ENCODE measurements around the gene PDE11A. TPM values are rescaled to one million over a fixed set of nuclear protein-coding genes. Genes with fewer than 3 reads are reported as not detected.
"Not testable (repeated sequence)": the region's sequence is repeated elsewhere in the genome, so short reads cannot be mapped to it uniquely, and the experiment has no call there.

PDE11A gene
- total RNA-seq, 1 donor from 2014 or later = under 0.01 TPM

DNA sequence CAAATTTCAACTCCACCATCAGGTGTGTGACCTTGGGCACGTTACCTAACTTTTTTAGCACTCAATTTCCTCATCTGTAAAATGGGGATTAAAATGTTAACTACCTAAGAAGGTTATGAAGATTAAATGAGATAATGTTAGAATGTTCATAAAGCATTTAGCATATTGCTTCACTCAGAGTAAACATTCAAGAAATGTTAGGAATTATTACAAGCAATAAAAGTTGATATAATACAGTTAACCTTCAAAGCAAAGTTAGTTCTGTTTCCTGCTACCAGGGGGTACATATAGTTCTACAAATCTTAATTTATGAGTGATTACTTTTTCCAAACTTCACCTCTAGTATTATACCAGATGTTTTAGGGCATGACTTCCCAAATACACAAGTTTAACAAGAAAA is 254.2 kb downstream of the PDE11A start:
- no peak for DNase-seq (ENCODE audit: low read depth in 2 of 2)

DNA sequence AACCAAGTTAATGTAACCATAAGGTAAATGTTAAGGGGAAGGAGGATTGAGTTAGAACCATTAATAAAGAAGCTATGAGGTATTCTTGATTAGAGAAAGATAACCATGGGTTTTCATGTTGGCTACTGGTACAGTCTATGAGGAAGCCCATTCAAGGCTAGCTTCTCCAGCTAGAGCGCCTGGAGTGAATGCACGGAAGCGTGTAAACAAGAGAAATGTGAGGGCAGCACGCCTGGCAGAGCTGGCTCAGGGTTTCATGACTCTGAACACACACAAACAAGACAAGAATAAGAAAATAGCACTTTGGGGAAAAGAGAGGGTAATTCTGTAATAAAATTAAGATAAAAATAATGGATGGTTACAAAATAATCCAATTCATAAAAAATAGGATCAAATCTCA is 255.3 kb downstream of the PDE11A start:
- DNase-seq (ENCODE audit: low read depth in 2 of 2) = no peak

DNA sequence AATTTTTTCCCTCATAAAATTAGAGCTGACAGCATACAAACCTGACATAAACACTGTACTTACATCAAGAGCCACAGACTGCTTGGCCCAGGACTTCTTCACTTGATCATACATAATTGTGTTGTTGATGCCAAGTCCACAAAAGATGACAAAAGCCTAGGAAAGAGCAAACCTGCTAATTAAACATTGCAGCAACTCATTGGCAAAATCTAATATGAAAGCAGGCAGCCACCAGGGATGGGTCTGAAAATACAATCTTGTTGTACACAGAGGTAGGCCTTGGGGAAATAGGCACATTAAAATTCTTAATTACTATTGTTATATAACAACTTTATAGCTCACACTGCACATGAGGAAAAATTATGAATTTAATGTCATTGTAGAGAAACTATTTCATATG is 255.8 kb downstream of the PDE11A start:
- no peak for DNase-seq (ENCODE audit: low read depth in 2 of 2)

DNA sequence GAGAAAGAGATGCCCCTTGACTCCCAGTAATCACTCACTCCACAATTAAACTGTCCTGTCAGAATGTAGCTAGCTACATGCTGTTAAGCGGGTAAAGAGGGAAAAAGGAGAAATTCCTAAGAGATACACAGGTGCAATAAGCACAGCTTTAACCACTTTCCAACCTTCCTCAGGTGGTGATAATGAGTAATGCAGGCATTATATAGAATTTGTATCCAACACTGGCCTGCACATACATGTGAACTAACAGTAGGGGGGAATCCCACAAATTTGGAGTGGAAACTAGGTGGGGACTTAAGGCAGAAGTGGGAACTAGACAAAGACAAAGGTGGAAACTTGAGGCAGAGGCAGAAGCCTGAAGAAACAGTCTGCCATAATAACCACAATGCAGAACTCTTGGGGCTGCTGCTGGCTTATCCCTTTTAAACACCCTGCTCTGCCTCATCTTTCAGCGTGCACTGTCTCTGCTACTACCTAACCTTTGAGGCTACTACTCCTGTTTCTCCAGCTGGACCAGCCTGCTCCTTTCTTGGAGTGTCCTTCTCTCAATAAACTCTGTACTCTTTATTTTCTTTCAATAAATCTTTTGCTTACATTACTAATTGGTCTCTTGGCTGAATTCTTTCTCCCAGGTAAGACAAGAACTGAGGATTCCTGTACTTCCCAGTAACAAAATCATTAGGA is 259.7 kb downstream of the PDE11A start:
- no peak for DNase-seq (ENCODE audit: low read depth in 2 of 2)

DNA sequence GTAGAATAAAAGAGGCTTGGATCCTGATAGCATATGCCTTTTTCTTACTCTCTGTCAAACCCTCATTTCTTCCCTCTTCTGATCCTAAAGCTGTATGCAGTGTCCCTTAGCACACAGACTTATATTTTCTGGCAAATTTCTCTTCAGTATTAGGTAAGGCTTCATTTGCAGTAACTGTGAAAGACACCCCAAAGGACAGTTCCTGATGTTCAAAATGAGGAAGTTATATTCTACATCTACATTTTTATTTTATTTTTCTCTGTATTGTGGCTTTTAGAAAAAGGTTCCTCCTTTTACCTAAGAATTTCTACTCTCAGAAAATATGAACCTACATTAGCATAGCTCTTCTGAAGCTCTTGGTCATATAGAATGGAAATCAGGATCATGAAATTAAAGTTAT is 261.7 kb downstream of the PDE11A start:
- no peak for DNase-seq (ENCODE audit: low read depth in 2 of 2)

DNA sequence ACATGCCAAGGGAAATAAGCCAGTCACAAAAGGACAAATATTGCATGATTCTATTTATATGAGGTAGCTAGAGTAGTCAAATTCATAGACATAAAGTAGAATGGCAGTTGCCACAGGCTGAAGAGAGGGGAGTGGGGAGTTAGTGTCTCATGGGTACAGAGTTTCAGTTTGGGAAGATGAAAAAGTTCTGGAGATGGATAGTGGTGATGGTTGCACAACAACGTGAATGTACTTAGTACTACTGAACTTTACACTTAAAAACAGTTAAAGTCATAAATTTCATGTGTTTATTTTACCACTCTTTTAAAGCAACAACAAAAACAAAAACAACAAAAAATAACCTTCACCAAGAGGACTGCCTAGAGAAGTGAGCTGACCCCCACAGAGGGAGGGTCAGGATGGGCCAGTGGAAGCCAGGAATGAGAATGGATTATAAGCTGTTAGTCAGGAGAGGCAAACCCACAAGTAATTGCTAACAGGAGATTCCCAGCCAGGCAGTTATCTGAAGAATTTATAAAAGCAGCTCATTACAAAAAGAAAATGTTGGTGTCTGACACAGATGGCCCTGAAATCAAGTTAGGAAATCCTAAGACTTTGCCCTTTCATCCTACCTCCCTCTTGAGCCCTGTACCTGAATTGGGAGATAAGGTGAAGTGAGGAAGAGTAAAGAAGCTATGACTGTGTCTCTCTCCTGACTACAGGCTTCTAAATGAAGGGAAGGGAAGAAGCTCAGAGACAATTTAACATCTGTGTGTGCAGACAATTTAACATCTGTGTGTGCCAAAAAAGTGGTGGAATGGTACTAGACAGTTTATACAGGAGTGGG is 263.4 kb downstream of the PDE11A start:
- no peak for DNase-seq (ENCODE audit: low read depth in 2 of 2)

DNA sequence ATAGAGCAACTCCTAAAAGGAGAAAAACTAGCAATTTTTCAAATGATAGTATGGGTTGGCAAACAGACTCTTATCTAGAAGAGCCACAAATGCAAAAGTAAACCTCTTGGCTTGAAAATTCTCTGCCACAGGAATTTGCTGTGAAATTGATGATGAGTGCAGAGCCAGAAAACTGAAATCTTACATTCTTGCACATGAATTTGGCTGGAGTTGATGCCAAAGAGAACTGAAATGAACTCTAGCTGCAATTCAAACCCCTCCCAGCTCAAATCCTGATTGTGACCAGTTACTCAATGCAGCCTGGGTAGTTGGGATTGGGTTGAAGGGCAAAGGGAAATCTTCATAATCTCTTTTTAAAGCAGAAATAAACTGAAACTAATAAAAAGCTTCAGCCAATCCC is 266.6 kb downstream of the PDE11A start:
- no peak for DNase-seq (ENCODE audit: low read depth in 2 of 2)

DNA sequence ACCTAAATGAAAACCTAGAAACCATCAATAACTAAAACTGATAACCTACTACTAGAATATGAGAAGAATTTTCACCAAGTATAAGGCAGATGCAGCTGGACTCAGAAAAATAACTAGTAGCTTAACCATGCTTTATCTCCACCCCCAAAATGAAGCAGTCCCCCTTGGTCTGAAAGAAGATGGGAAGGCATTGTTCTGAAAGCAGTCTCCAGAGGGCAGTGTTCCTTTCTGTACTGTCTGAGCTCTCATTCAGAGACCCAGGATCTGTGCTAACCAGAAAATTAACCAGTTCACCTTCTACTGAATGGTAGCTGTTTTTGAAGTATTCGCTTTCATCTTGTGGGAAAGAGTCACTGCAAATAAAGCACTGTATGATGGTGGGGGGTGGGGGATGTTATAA is 273.0 kb downstream of the PDE11A start:
- DNase-seq (ENCODE audit: low read depth in 2 of 2) = no peak

DNA sequence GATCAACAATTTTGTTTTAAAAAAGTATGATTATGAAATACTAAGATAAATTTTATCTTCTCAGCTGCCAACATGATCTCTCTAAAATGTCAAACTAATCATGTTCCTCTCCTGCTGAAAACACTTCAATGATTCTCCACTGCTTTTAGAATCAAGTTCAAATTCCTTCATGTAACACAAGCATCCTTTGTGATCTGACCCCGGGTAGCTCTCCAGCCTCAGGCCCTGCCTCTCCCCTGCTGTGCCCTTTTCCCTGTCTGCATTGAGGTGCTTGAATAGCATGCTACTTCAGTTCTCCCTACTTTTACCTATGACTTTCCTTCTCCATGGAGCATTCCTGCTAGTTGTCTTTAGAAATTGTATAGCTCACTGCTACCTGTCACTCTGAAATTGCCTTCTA is 274.8 kb downstream of the PDE11A start:
- DNase-seq (ENCODE audit: low read depth in 2 of 2) = no peak

DNA sequence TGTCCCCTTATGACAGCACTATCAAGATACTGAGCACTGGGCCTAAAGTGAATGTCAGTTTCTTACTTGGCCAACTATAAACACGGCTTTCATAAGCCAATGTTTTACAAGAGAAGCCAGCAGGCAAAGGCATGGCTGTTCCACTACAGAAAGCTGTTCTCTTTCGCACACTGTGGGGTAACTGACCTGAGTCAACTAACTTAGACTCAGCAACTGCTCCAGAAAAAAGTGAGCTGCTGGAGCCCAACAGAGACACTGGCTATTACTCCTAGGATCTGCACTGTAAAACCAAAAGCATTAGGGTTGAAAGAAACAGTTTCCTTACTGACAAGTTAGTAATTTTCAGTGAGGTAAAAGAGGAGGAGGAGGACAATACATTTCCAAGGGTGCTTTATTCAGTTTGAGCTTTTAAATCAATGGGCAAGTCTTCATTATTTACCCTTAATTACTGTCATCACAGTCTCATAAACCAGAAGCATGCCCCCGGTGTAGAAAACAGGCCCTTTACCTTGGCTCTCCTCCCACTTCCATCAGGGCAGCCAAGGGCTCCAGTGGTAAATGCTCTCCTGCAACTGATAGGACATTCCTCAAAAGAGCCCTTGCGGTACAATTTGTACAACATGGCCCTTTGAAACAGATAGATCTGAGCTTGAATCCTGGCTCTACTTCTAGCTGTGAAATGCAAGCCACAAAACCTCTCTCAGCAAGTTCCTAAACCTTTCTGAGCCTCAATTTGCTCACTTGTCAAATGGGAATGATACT is 275.7 kb downstream of the PDE11A start:
- no peak for DNase-seq (ENCODE audit: low read depth in 2 of 2)

DNA sequence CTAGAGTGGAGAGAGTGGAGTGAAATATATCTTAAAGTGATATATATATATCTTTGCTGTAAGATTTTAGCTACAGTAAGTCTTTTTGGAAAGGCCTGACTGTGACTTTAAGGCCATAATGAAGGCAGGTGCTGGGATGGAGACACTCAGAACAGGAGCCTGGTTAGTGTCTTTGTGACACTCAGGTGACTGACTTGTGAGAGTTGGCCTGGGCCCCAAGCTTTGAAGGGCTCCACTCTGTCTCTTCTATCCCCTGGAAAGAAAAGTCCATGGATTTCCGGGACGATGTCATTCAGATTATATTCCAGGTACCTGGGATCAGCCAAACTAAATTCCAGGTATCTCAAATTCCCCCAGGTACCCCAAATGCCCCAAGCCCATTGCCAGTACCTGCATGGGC is 276.6 kb downstream of the PDE11A start:
- DNase-seq (ENCODE audit: low read depth in 2 of 2) = no peak

DNA sequence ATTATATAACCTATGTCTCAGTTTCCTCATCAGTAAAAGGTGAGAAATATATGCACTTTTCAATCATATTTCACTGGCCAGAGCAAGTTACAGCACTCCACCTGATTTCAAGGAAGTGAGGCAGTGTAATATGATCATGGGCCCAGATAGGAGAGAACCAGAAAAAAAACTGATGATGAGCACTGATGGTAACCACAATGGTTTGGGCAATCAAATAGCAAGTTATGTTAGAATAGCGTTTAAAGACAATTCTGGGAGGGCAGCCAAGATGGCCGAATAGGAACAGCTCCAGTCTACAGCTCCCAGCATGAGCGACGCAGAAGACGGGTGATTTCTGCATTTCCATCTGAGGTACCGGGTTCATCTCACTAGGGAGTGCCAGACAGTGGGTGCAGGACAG is 287.4 kb downstream of the PDE11A start:
- DNase-seq (ENCODE audit: low read depth in 2 of 2) = not testable (repeated sequence)

DNA sequence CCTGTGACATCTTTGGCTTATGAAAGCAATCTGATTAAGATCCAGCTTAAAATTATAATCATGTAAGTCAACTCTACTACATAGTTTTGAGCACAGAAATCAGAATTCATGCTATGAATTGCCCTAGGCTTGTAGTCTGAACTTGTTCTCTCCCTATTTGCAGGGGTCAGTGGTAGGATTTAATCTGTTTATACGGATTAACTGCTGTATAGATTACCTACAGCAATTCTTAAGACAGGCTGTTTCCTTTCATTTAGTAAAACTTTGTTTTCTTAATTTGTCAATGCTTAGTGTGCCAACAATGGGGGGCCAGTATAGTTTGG is 287.9 kb downstream of the PDE11A start:
- DNase-seq (ENCODE audit: low read depth in 2 of 2) = no peak

DNA sequence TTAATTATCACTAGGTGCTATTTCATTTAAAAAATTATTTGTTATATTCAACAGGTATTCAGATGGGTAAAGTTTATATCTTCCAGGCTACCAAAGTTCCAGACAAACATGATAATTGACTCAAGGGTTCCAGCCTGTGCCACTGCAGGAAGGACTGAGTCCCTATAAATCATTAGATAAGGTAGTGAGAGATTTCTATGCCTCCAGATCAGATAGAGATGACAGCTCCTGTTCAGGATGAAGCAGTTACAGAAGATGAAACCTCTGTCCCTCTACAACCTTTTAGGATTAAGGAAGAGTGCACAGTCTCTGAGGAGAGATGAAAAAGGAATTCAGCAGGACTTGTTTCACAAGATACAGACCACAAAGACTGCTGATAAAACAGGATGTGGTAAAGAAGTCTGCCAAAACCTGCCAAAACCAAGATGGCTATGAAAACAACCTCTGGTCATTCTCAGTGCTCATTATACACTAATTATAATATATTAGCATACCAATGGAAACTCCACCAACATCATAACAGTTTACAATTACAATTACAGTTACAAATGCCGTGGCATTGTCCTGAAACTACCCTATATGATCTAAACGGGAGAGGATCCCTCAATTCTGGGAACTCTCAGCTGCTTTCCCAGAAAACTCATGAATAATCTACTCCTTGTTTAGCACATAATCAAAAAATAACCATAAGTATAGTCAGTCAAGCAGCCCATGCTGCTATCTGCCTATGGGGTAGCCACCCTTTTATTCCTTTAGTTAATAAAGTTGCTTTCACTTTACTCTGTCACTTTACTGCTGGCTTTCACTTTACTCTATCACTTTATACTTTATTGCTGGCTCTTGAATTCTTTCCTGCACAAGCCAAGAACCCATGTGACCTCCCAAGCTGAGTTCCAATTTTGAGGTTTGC is 288.5 kb downstream of the PDE11A start:
- DNase-seq (ENCODE audit: low read depth in 2 of 2) = no peak

DNA sequence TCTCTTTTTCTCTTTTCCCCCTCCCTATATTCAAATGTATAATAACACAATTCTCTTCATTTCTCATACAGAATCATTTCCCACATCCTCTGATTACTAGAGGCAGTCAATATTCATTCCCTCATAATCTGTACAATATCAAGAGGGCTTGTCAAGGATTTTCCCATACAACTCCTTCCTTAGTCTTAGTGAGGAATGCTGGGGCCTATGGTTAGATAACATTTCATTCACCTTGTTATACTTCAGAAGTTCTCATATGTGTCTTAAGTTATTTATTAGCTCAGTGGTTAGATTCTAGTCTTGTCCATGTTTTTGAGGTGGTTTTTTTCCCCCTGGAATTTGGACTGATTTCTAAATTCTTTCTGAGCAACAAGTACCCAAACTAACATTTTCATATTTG is 289.5 kb downstream of the PDE11A start:
- DNase-seq (ENCODE audit: low read depth in 2 of 2) = no peak

DNA sequence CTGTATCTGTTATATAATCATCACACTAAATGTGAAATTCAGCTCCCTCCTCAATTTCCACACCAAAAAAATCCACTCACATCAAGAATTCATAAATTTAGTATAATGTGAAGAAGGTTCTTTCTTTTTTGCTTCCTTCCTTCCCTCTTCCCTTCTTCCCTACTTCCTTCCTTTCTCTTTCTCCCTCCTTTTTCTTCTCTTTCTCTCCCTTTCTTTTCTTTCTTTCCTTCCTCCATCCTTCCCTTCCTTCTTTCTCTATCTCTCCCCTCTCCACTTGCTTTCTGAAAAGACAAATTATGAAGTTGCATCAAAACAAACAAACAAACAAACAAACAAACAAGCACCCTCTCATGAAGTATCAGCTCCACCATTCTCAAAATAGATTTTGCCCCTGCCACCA is 290.0 kb downstream of the PDE11A start:
- no peak for DNase-seq (ENCODE audit: low read depth in 2 of 2)

DNA sequence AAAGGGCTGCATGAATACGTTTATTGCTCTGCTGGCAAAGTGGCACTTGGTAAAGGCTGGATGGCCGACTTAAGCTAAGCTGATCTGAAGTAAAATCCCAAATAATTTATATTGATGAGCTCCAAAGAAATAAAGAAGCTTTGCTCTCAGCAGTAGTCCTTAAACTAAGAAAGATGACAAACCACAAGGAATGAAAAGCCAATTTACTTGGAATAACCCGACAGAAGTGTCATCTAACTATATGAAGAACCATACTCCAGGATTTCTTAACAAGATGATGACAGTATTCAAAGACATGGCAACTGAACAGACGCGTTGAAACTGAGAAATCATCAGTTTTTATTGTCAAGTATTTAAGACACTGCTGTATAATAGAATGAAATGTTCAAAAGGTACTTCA is 294.1 kb downstream of the PDE11A start:
- DNase-seq (ENCODE audit: low read depth in 2 of 2) = no peak

DNA sequence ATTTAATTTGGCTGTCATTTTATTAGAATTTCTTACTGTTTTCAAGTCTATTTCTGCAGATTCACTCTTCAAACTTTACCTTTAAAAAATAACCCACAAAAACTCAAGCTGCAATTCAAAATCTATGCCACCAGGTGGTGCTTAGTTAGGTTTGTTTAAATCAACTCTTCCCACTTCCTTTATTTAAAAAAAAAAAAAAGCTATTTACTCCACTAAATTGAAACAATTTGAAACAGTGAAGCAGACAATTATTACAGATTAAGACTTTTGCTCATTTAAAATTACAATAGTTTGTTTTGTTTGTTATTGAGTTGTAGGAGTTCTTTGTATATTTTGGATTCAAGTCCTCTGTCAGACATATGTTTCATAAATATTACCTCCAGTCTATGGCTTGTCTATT is 300.0 kb downstream of the PDE11A start:
- peak; percentile 18 to 38 for DNase-seq (ENCODE audit: low read depth in 2 of 2)

DNA sequence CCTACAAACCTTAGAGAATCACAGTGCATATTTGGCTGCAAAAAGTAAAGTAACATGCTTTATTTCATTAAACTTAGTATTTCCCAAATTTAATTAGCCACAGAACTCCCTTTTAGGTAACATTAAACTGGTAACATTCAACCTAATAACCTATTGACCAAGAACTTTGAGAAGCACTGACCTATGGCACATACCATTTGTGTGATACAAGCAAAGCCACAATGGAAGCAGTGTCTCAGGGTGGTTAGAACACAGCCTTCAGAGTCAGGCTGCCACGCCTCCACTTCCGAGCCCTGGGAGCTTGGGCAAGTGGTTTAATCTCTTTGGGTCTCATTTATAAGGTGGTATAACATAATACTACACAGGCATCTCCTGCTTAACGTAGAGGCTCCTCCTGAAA is 301.4 kb downstream of the PDE11A start:
- no peak for DNase-seq (ENCODE audit: low read depth in 2 of 2)

DNA sequence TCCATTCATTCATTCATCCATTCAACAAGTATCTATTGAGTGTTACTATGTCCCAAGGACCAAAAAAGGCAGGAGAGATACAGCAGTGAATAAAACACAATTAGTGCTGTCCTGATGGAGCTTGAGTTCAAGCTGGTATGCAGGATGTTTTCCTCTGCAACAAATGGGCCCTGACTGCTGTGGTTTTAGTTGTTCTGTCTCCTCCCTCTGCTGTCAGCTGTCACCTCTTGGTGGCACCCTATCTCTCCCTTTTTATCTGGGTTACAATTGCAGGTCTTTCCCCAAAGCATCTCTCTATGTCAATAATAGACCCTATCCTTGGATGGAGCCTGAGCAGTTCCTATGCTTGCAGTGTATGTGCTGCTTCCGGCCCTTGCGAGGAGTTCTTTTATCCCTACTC is 304.8 kb downstream of the PDE11A start:
- no peak for DNase-seq (ENCODE audit: low read depth in 2 of 2)

DNA sequence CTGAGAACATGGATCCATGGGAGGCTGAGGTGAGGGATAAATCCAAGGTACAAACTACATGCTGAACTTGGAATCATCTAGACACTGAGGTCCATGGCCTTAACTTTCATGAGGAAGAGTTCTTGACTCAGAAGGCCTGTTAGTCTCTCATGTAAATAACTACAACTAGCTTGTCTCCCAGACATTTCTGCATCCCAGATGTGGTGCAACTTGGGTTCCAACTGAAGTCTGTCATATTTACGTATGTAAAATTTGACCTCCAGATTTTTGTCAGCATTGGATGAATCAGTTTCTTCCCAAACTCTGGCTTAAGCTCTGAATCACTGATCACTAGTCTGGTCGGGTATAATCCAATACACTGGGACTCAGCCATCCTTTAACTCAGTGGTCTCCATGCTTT is 306.9 kb downstream of the PDE11A start:
- no peak for DNase-seq (ENCODE audit: low read depth in 2 of 2)
